Lung (tissue), 12 donors: ENCODE results near the gene EGR4. TPM values are rescaled to one million over a fixed set of nuclear protein-coding genes. Genes with fewer than 3 reads are reported as not detected.

Experiments used
- ATAC-seq: fragments of 200-7000 bp; cut with Tn5 transposase; one replicate; pipeline ENCODE4 v1.9.1; 2020; ENCODE audit warnings: moderate number of reproducible peaks; ENCODE audit not compliant: insufficient read depth, low FRiP score
- DNase-seq, 3 donors: peaks; one replicate each; pipeline ENCODE4 v3.0.0-alpha.2; 2013 to 2017
- H3K27ac ChIP-seq, 2 donors: one replicate each; pipeline ENCODE4 v1.5.1; 2013; ENCODE audit warnings: mild to moderate bottlenecking in 2 of 2, moderate library complexity in 2 of 2, control low read depth in 1 of 2, inconsistent platforms in 1 of 2, low read depth in 1 of 2, low read length in 1 of 2
- H3K27me3 ChIP-seq, 3 donors: one replicate each; pipeline ENCODE4 v1.5.1; 2013; ENCODE audit warnings: low read length in 2 of 3; ENCODE audit not compliant: control insufficient read depth in 3 of 3, insufficient read depth in 3 of 3
- H3K36me3 ChIP-seq, 4 donors: one replicate each; pipeline ENCODE4 v1.5.1; 2013; ENCODE audit warnings: low read length in 4 of 4, mild to moderate bottlenecking in 1 of 4, moderate library complexity in 1 of 4; ENCODE audit not compliant: control insufficient read depth in 4 of 4, insufficient read depth in 4 of 4
- H3K4me1 ChIP-seq, 5 donors: one replicate each; pipeline ENCODE4 v1.5.1; 2013; ENCODE audit warnings: low read length in 5 of 5, mild to moderate bottlenecking in 2 of 5, moderate library complexity in 1 of 5; ENCODE audit not compliant: control insufficient read depth in 5 of 5, insufficient read depth in 5 of 5
- H3K4me3 ChIP-seq: one replicate; pipeline ENCODE4 v1.5.1; 2013; ENCODE audit warnings: mild to moderate bottlenecking, control low read depth, moderate library complexity
- H3K9ac ChIP-seq, 2 donors: one replicate each; pipeline ENCODE4 v1.5.1; 2013; ENCODE audit warnings: low read length in 2 of 2, control low read depth in 1 of 2; ENCODE audit not compliant: insufficient read depth in 1 of 2
- H3K9me3 ChIP-seq, 4 donors: one replicate each; pipeline ENCODE4 v1.5.1; 2013; ENCODE audit warnings: low read length in 3 of 4, mild to moderate bottlenecking in 1 of 4, moderate library complexity in 1 of 4; ENCODE audit not compliant: control insufficient read depth in 4 of 4, insufficient read depth in 3 of 4
- WGBS, 2 donors: extraction: QIAGEN DNeasy Blood & Tissue Kit; methylation state at CpG; one replicate each; pipeline ENCODE4 v1.1.7; 2013; 5-methylcytosine and 5-hydroxymethylcytosine counted together
- polyA plus RNA-seq, 2 donors: library from polyadenylated mRNA; stranded (reverse); fragments of 200-250 nt; gene quantifications; one replicate each; pipeline ENCODE4 v1.2.1, GENCODE V29; 2013
- total RNA-seq, 2 donors: library from RNA; depleted of rRNA in 1 of 2; stranded (reverse); fragments of >200 nt in 1 of 2; gene quantifications; one replicate each; pipeline ENCODE4 v1.2.1, GENCODE V29; 2014 to 2021
- TF ChIP-seq, protein P1 (sequence below): IDR thresholded peaks from 2 replicates; pipeline ENCODE4 v1.5.1; 2012; ENCODE audit warnings: mild to moderate bottlenecking; ENCODE audit errors: control extremely low read depth, extremely low read depth
- donor health status: control.
- donor health status: control.
- donor health status: Bipolar disorder and iron deficiency.
- donor health status: healthy.
- donor health status: DM: yes; HTN: yes; CAD: no.

EGR4 gene
- total and polyA plus RNA-seq, 4 donors, result 0.30 TPM; not detected in 3

DNA sequence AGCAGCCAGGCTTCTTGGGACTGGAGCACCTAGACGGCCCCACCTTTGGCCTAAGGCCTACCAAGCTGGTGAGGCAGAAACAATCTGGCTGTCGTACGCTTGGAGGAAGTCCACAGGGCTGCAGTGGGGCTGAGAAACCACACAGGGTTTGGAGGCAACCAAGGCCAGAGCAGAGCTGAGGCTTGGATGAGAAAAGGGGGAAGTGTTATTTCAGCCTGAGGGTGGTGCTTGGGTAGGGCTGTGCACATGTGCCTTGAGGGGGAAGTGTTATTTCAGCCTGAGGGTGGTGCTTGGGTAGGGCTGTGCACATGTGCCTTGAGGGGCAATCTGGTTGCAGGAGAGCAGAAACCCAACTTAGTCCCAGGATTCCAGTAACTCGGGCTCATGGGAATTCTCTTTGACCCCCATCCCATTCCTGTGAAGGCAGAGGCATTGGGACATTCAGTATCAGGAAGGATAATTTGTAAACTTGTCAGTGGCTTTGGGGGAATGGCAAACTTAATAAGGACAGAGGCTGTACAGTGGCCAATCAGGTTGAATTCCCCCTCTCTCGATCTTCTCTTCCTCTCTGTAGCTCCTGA, 8.1 kb downstream of the EGR4 start:
- H3K9me3 ChIP-seq, result peaks cover 0 to 3% (median 0%) of the 10 kb centered on the region in 4 donors
- DNase-seq, result peak in 1 of 3 donors; percentile 7
- peaks cover 0 to 8% (median 0%) of the 10 kb centered on the region in 5 donors for H3K4me1 ChIP-seq
- H3K4me3 ChIP-seq, result no peak overlapping the region
- ATAC-seq, result peak; percentile 62
- H3K27ac ChIP-seq, result no peak overlapping the region
- H3K9ac ChIP-seq, result no peak overlapping the region
- TF ChIP-seq, protein P1, sequence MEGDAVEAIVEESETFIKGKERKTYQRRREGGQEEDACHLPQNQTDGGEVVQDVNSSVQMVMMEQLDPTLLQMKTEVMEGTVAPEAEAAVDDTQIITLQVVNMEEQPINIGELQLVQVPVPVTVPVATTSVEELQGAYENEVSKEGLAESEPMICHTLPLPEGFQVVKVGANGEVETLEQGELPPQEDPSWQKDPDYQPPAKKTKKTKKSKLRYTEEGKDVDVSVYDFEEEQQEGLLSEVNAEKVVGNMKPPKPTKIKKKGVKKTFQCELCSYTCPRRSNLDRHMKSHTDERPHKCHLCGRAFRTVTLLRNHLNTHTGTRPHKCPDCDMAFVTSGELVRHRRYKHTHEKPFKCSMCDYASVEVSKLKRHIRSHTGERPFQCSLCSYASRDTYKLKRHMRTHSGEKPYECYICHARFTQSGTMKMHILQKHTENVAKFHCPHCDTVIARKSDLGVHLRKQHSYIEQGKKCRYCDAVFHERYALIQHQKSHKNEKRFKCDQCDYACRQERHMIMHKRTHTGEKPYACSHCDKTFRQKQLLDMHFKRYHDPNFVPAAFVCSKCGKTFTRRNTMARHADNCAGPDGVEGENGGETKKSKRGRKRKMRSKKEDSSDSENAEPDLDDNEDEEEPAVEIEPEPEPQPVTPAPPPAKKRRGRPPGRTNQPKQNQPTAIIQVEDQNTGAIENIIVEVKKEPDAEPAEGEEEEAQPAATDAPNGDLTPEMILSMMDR, result no peak
- WGBS, 2 donors, result 17 to 37% methylated on average over 5 of the region's 5 CpGs
- H3K27me3 ChIP-seq, result peaks cover 9 to 55% (median 10%) of the 10 kb centered on the region in 3 donors
- no peaks in the 10 kb centered on the region for H3K36me3 ChIP-seq

DNA sequence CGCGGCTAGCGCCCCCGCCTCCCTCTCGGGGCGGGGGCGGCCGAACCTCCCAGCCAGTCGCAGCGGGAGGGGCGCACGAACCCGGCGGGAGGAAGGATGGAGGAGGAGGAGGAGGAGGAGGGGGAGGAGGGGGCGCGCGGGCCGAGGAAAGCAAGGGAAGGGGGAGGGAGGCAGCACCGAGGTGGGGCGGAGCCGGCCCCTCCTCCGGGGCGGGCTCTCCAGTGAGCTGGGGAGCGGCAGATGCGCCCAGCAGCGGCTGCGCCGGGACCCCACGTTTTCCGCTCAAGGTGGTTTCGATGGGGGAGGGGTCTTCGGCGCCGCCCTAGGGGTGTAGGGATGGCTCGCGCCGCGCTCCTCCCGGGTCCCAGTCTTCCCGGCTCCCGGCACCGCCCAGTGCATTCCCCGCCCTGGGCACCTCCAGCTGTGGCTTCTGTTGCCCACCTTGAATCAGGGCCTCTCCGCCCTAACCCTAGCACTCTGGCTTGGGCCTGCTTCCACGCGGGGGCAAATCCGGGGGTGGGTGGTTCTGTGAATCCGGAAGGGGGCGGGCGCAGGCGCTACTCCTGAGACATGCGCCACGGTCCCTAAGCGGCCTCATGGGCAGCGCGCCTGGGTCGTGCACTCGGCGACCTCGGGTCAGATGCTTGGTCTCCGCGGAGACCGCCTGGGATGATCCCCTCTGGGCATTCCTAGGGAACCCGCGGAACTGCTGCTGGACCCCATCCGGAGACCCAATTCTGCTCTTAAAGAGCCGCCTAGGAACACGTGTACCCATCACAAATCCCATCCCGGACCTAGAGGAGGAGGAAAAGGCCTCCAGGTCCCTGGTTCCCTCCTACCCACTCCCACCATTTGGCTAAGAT, 8.8 kb downstream of the EGR4 start, which contains the start of gene FBXO41:
FBXO41 (minus strand) TSS at position 183 of the 863 bp plus-strand sequence. CDS start 14,848 bp downstream, outside the sequence.
- Histone ChIP-seq H3K27me3 (peaks cover 2 to 48% (median 4%) of the 10 kb centered on the region in 3 donors), H3K36me3 (no peaks in the 10 kb centered on the region), H3K4me3 (peak within 1 kb of the TSS; percentile 40), H3K9me3 (peaks cover 0 to 3% (median 0%) of the 10 kb centered on the region in 4 donors), H3K4me1 (peaks cover 0 to 8% (median 0%) of the 10 kb centered on the region in 5 donors), H3K9ac (no peak within 1 kb of the TSS), H3K27ac (no peak within 1 kb of the TSS)
- 1 to 2% methylated on average over 42 to 69 of the region's 69 CpGs for WGBS, 2 donors
- peak in 2 of 3 donors; percentile 38 to 57 for DNase-seq
- TF ChIP-seq, protein P1, result no peak
- ATAC-seq, result peak; percentile 67

DNA sequence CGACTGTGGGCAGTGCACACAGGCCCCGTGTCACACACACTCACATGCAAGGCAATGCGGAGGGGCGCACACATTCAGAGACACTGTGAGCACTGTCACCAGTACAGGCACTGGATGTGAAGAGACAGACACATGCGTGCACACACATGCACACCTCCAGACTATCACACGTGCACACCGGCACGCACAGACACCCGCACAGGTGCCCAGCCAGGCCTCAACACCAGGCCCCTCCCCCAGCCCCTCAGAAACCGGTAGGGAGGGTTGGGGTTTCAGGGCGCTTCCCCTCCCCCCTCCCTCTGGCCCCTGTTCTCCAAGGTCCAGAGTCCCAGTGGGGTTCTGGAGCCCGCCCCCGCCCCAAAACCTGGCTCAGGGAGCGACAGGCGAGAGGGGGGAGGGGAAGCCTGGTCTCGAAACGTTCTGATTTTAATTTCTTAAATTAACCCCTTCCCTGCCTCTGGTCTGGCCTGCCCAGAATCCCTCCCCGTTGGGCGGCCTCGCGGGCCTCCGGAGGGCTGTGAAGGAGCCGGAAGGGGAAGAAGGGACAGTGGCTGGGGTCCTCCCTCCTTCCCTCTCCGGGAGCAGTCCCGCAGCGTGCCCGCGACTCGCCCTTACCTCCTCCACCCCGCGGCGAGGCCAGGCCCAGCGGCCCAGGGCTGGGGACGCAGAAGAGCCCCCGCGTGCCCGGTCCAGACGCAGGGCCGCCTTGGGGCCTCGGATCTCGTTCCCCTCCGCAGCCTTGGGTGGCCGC, 9.6 kb downstream of the EGR4 start:
- Histone ChIP-seq H3K4me1 (peaks cover 0 to 8% (median 0%) of the 10 kb centered on the region in 5 donors), H3K36me3 (no peaks in the 10 kb centered on the region), H3K9ac (no peak overlapping the region), H3K27ac (no peak overlapping the region), H3K27me3 (peaks cover 2 to 48% (median 4%) of the 10 kb centered on the region in 3 donors), H3K9me3 (peaks cover 0 to 3% (median 0%) of the 10 kb centered on the region in 4 donors), H3K4me3 (peak overlapping the region; percentile 40)
- DNase-seq (peak in 1 of 3 donors; percentile 5), ATAC-seq (no peak)
- WGBS, 2 donors, result 7 to 8% methylated on average over 35 to 43 of the region's 43 CpGs
- TF ChIP-seq, protein P1, result no peak
